Measurements from ENCODE around the gene CD46. TPM values are rescaled to one million over a fixed set of nuclear protein-coding genes. Genes with fewer than 3 reads are reported as not detected.

Gene CD46
- total and polyA plus RNA-seq, 10 of the 15 experiments (the other 5 are each of a cell fraction or from before 2014, with no cell fraction given), result 61.1 to 198 (median 81.4) TPM

DNA sequence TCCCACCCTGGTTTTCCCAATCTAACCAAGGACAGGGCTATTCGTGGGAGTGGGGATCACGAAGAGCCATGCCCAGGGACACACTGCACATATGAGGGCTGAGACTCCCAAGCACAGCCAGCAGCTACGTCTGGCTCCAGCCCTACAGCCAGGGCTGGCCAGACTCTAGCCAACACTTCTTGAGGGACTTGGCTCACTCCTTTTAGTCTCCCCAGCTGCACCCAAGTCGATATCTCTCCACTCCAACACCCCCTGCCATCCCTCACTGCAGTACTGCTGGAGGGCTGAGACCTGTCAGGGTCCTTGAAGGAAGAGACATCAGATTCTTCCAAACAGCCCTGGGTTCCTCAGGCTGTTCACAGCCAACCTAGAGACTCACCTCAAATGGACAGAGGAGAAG, 62.6 kb downstream of the CD46 start:
- ChIA-PET POLR2A (interaction anchor here (1.1 kb wide), 1 partner anchor 8 kb away, joined by 3 read pairs; no protein-coding TSS in a partner anchor), SMC1A (ENCODE audit: uncharacterized antibody, unreplicated experiment) (interaction anchor here (1.5 kb wide), 1 partner anchor 9 kb away, joined by 4 read pairs; no protein-coding TSS in a partner anchor), CTCF (interaction anchor here (0.9 to 1.6 kb wide), 2 partner anchors 8 to 60 kb away, joined by 3 to 6 read pairs; no protein-coding TSS in a partner anchor), RAD21 (ENCODE audit: unreplicated experiment) (interaction anchor here (0.6 to 0.9 kb wide), 2 partner anchors 8 to 17 kb away, joined by 3 read pairs; no protein-coding TSS in a partner anchor)
- ATAC-seq, result no peak
- H3K4me1 ChIP-seq (ENCODE audit: control insufficient read depth, insufficient read depth, low read length), result peaks cover 9% of the 10 kb centered on the region; the same call in 1 of the 2 replicates
- no peaks in the 10 kb centered on the region for H3K9me3 ChIP-seq (replicated peaks; ENCODE audit: control insufficient read depth, insufficient read depth, low read length)
- no peak overlapping the region for H3K9ac ChIP-seq (ENCODE audit: control insufficient read depth, insufficient read depth, low read length)
- intact Hi-C loops (cut with micrococcal nuclease; ENCODE audit: unreplicated experiment) (no loop called here), in situ Hi-C loops (cut with MboI) (no loop called here)
- H4K20me1 ChIP-seq (ENCODE audit: control insufficient read depth, insufficient read depth), result peaks cover 6% of the 10 kb centered on the region; the same call in 1 of the 2 replicates
- no TSS peak for BruUV-seq (replicated peaks)
- no peak overlapping the region for H3K4me2 ChIP-seq (ENCODE audit: control insufficient read depth, insufficient read depth)
- peaks cover 45% of the 10 kb centered on the region for H3K79me2 ChIP-seq (ENCODE audit: control insufficient read depth, insufficient read depth, low read length)
- no peak for TF ChIP-seq CBFB (IDR thresholded peaks at IDR 0.05; ENCODE audit: low read depth)
- 0 out of 2 replicates have a peak, but pooled peaks have one; percentile 8 for TF ChIP-seq POLR2AphosphoS2 (IDR thresholded peaks at IDR 0.05; ENCODE audit: low read depth, low read length)
- TF ChIP-seq JUNB (IDR thresholded peaks at IDR 0.05), result no peak
- TF ChIP-seq MYC (IDR thresholded peaks at IDR 0.05; ENCODE audit: insufficient read depth, insufficient read length, insufficient replicate concordance, low read length, severe bottlenecking), result no peak
- no peak for TF ChIP-seq RBBP5 (conservative IDR thresholded peaks at IDR 0.05)
- TF ChIP-seq POLR2AphosphoS5 (IDR thresholded peaks at IDR 0.05; ENCODE audit: low read length), result peak; percentile 42; the same call in 1 of the 2 replicates
- no peak for TF ChIP-seq HDGF (IDR thresholded peaks at IDR 0.05)
- TF ChIP-seq DPF2 (IDR thresholded peaks at IDR 0.05), result no peak
- TF ChIP-seq, protein P1, sequence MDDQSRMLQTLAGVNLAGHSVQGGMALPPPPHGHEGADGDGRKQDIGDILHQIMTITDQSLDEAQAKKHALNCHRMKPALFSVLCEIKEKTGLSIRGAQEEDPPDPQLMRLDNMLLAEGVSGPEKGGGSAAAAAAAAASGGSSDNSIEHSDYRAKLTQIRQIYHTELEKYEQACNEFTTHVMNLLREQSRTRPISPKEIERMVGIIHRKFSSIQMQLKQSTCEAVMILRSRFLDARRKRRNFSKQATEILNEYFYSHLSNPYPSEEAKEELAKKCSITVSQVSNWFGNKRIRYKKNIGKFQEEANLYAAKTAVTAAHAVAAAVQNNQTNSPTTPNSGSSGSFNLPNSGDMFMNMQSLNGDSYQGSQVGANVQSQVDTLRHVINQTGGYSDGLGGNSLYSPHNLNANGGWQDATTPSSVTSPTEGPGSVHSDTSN (IDR thresholded peaks at IDR 0.05; ENCODE audit: insufficient replicate concordance, low read depth, low read length), result no peak
- no peak for DNase-seq (ENCODE audit: low read depth, low spot score)
- H3K27me3 ChIP-seq (replicated peaks in 1 of 2; ENCODE audit: control insufficient read depth in 2 of 2, insufficient read depth in 2 of 2, low read length in 1 of 2), result no peaks in the 10 kb centered on the region
- no peak overlapping the region for H3K4me3 ChIP-seq
- H2AFZ ChIP-seq (ENCODE audit: control insufficient read depth, low read depth, low read length), result no peak overlapping the region
- FAIRE-seq, result no peak
- no peak overlapping the region for H3K27ac ChIP-seq (ENCODE audit: control insufficient read depth, insufficient read depth)
- H3K36me3 ChIP-seq (ENCODE audit: control insufficient read depth in 2 of 2, insufficient read depth in 2 of 2, low read length in 1 of 2), result peaks cover 35 to 48% of the 10 kb centered on the region in 2 experiments
- WGBS (ENCODE audit: insufficient coverage, insufficient replicate concordance, low lambda C conversion rate, missing lambda C conversion rate), result 84% methylated on average over 4 of the region's 4 CpGs
